ENCODE measurements around the gene SWAP70. TPM values are rescaled to one million over a fixed set of nuclear protein-coding genes. Genes with fewer than 3 reads are reported as not detected.

SWAP70 gene
- total RNA-seq, 4 donors from 2014 or later, result 11.5 to 65.6 (median 41.5) TPM

DNA sequence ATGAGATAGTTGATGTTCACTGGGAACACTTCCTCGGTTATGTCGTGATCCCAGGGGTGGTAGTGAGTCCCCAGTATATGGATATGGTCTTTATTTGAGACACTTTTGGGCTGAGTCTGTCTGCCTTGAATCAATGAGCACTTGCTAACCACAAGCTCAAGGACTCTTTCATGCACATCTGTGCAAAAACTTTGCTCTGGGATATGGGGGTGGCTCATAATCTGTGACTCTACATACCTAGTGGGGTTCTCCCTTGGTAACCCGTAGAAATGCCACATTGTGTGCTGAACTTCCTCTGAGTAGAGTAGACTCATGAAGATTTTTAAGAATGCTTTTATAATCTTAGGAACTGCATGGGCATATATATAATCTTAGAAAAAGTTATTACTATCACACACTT lies 69.3 kb downstream of the SWAP70 start:
- Histone ChIP-seq H3K4me3 (no peak overlapping the region), H3K9me3 (no peaks in the 10 kb centered on the region), H3K27ac (no peak overlapping the region), H3K27me3 (no peaks in the 10 kb centered on the region), H3K36me3 (no peaks in the 10 kb centered on the region), H3K4me1 (no peaks in the 10 kb centered on the region)
- TF ChIP-seq CTCF (IDR thresholded peaks at IDR 0.05) (no peak), POLR2A (IDR thresholded peaks at IDR 0.05) (no peak)
- intact Hi-C loops (cut with DNase I; ENCODE audit: low total_unique reads), result no loop called here
- DNase-seq, result no peak

DNA sequence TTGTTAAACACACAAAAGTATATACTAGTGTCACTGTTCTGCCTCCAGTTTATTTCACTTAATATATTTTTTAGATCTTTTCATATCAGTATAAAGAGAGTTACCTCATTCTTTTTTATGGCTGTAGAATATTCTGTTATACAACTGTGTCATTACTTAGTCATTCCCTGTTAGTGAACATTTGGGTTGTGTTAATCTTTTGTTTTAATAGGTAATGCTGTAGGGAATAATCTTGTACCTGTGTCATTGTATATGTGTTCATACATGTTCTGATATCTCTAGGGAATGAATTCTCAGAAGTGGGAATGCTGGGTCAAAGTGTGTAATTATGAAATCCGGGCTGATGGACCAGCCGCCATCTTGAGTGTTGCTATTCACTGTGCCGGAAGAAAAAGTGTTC lies 71.4 kb downstream of the SWAP70 start:
- Histone ChIP-seq H3K4me3 (no peak overlapping the region), H3K36me3 (no peaks in the 10 kb centered on the region), H3K27ac (no peak overlapping the region), H3K27me3 (no peaks in the 10 kb centered on the region), H3K4me1 (no peaks in the 10 kb centered on the region), H3K9me3 (no peaks in the 10 kb centered on the region)
- DNase-seq, result no peak
- intact Hi-C loops (cut with DNase I; ENCODE audit: low total_unique reads), result no loop called here
- TF ChIP-seq POLR2A (IDR thresholded peaks at IDR 0.05), result no peak
- TF ChIP-seq CTCF (IDR thresholded peaks at IDR 0.05), result no peak

GRCh38 chr11:9735919-9736318 lies 72.0 kb downstream of the SWAP70 start:
- no peaks in the 10 kb centered on the region for H3K9me3 ChIP-seq
- H3K4me3 ChIP-seq, result no peak overlapping the region
- TF ChIP-seq CTCF (IDR thresholded peaks at IDR 0.05), result no peak
- TF ChIP-seq POLR2A (IDR thresholded peaks at IDR 0.05), result no peak
- H3K4me1 ChIP-seq, result no peaks in the 10 kb centered on the region
- intact Hi-C loops (cut with DNase I; ENCODE audit: low total_unique reads), result no loop called here
- H3K27ac ChIP-seq, result no peak overlapping the region
- H3K27me3 ChIP-seq, result no peaks in the 10 kb centered on the region
- no peak for DNase-seq
- H3K36me3 ChIP-seq, result no peaks in the 10 kb centered on the region

DNA sequence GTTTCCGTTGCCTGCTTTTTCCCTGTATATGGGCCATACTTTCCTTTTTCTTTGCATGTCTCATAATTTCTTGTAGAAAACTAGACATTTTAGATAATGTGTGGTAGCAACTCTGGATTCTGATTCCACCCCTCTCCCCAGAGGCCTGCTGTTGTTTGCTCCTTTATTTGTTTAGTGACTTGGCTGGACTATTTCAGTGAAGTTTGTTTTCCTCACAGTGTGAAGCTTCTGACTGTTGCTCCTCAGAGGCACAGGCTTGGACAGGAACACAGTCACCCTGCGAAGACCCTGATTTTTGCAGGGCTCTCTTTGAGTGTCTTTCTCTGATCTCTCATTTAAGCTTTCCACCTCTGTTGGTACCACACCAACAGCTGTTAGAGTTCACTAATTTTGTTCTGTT lies 72.5 kb downstream of the SWAP70 start:
- no peak for TF ChIP-seq CTCF (IDR thresholded peaks at IDR 0.05)
- TF ChIP-seq POLR2A (IDR thresholded peaks at IDR 0.05), result no peak
- H3K27ac ChIP-seq, result no peak overlapping the region
- intact Hi-C loops (cut with DNase I; ENCODE audit: low total_unique reads), result no loop called here
- no peak overlapping the region for H3K4me3 ChIP-seq
- H3K9me3 ChIP-seq, result no peaks in the 10 kb centered on the region
- no peaks in the 10 kb centered on the region for H3K27me3 ChIP-seq
- no peaks in the 10 kb centered on the region for H3K4me1 ChIP-seq
- H3K36me3 ChIP-seq, result no peaks in the 10 kb centered on the region
- no peak for DNase-seq

GRCh38 chr11:9738116-9738515 lies 74.2 kb downstream of the SWAP70 start:
- no peak for DNase-seq
- no peaks in the 10 kb centered on the region for H3K27me3 ChIP-seq
- intact Hi-C loops (cut with DNase I; ENCODE audit: low total_unique reads), result no loop called here
- TF ChIP-seq POLR2A (IDR thresholded peaks at IDR 0.05) (no peak), CTCF (IDR thresholded peaks at IDR 0.05) (no peak)
- no peaks in the 10 kb centered on the region for H3K4me1 ChIP-seq
- H3K4me3 ChIP-seq, result no peak overlapping the region
- no peaks in the 10 kb centered on the region for H3K36me3 ChIP-seq
- H3K27ac ChIP-seq, result peak overlapping the region in 1 of 2 donors; percentile 5
- H3K9me3 ChIP-seq, result no peaks in the 10 kb centered on the region
